ENCODE results near the gene GNAT2.

GNAT2 gene

DNA sequence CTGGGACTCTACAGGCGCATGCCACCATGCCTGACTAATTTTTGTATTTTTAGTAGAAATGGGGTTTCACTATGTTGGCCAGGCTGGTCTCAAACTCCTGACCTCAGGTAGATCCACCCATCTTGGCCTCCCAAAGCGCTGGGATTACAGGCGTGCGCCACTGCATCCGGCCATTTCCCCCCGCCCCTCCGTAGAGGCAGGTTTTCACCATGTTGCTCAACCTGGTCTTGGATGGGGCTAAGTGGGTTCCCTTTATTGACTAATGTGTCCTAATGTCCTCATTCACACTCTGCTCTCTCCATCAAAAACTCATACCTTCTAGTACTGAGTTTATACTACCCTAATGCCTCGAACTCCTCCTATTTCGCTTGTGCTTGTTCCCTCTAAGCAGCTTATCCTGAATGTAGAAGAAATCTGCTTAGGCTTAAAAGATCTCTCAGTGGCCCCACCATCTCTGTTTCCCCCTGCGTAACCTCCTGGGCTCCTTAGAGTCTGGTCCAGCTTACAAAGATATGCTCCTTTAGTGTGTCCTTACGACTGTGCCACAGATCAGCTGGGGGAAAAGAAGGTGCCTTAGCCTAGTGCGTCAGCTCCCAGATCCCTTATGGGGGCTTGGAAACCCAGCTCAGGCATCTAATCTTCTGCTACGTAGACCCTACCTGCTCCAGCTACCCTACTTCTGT lies 8.0 kb downstream of the GNAT2 start:
- Mint-ChIP-seq H3K27me3 (no peaks in the 10 kb centered on the region), H3K4me1 (peaks cover 8% of the 10 kb centered on the region), H3K27ac (peak overlapping the region in 1 of 2 donors; percentile 6)

DNA sequence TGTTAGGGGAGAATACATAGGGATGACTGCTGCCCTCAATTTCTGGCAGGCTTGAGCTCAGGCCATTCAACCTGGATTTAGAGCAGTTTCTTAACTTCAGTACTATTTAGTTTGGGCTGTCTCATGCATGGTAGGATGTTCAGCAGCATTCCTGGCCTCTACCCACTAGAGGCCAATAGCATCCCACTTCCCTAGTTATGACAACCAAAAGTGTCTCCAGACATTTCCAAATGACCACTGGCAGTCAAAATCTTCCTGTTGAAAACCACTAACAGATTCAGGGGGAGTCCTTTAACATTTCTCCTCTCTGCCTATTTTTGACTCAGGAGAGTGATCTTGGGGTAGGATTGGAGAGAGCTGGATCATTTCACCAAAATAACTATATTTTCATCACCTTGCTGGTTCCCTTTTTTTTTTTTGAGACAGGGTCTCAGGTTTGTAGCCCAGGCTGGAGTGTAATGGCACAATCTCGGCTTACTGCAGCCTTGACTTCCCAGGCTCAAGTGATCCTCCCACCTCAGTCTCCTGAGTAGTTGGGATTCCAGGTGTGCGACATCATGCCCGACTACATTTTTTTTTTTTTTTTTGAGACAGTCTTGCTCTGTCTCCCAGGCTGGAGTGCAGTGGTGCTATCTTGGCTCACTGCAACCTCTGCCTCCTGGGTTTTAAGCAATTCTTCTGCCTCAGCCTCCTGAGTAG lies 8.7 kb downstream of the GNAT2 start:
- H3K9me3 Mint-ChIP-seq: no peaks in the 10 kb centered on the region
- DNase-seq (no peak), ATAC-seq (no peak)
- H3K27ac Mint-ChIP-seq: no peak overlapping the region
- H3K4me3 Mint-ChIP-seq: no peak overlapping the region
- H3K27me3 Mint-ChIP-seq: no peaks in the 10 kb centered on the region
- H3K4me1 Mint-ChIP-seq: peaks cover 1% of the 10 kb centered on the region

More for the DNA sequence above, 8.0 kb downstream of the GNAT2 start:
- DNase-seq (no peak), ATAC-seq (no peak)
- H3K9me3 Mint-ChIP-seq: no peaks in the 10 kb centered on the region
- H3K4me3 Mint-ChIP-seq: no peak overlapping the region

DNA sequence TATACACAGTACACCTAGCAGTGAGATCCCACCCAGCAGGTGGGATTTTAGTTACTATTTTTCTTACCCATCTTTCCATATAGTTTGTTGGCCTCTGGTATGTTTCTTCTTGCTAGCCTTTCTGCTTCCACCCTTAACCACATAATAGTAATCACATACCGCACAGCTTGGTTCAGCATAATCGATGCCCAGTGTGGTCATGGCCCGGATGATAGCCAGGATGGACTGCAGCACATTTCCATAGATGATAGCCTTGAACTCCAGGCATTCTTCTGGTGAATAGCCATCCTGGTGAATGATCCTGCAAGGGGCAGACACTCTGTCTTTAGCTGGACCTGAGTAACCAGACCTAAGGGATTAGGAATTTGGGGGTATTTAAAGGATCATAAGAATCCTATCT lies 9.5 kb downstream of the GNAT2 start:
- H3K27me3 Mint-ChIP-seq: no peaks in the 10 kb centered on the region
- H3K4me3 Mint-ChIP-seq: no peak overlapping the region
- ATAC-seq (no peak), DNase-seq (no peak)
- H3K9me3 Mint-ChIP-seq: no peaks in the 10 kb centered on the region
- peak overlapping the region in 1 of 2 donors; percentile 50 for H3K27ac Mint-ChIP-seq
- H3K4me1 Mint-ChIP-seq: no peaks in the 10 kb centered on the region

DNA sequence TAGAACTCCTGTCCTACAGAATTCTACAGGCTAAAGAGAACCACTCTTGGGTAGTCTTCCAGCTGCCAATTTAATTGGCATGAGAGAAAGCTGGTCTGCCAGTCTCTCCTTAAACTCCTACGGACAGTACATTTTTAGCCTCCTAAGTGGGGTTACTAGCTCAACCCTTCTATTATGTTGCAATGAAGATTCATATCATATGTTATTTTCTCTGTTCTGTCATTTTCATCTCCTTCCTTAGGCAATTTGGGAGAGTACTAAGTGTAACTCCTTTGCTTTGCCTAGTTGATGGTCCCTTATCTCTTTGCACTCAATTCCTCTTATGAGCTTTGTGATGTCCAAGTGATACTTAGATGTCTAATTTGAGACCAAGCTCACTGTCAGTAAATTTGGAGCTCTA lies 14.0 kb downstream of the GNAT2 start:
- Mint-ChIP-seq H3K27me3 (no peaks in the 10 kb centered on the region), H3K4me1 (peaks cover 15% of the 10 kb centered on the region), H3K27ac (no peak overlapping the region), H3K9me3 (no peaks in the 10 kb centered on the region), H3K4me3 (no peak overlapping the region)
- ATAC-seq: no peak
- no peak for DNase-seq

DNA sequence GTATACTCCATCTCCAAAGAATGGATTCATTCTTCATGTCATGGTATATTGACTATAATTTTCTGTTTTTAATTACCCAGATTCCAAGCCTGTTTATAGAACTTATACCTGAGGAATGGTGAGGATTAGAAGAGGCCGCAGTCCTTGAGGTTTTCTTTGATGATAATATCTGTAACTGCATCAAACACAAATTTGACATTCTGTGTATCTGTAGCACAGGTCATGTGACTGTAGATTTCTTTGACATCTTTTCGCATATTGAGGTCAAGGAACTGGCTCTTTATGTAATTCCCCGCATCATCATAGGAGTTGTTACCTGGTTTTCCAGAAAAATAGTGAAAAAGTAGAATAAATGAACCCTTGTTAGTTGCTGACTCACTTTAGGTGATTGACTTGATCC lies 16.2 kb downstream of the GNAT2 start:
- no peaks in the 10 kb centered on the region for H3K27me3 Mint-ChIP-seq
- no peak overlapping the region for H3K4me3 Mint-ChIP-seq
- no peak for ATAC-seq
- H3K9me3 Mint-ChIP-seq: no peaks in the 10 kb centered on the region
- peaks cover 15% of the 10 kb centered on the region for H3K4me1 Mint-ChIP-seq
- DNase-seq: no peak
- no peak overlapping the region for H3K27ac Mint-ChIP-seq

DNA sequence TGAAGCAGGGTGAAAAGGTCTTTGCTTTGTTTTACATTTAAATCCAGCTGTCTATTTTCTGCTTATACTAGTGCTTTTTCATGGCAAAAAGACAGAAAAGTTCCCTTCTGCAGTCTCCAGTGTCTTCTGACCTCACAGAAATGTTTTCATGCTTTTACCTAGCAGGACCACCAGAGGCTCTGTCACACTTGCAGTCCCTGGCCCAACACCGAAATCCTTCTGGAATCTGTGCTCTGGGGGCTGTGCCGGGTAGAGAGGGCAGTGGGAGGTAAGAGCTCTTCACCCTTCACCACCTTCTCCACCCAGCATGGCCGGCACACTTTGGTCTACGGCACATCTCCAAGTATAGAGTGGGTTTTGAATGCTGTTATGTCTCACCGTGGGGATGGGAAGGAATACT lies 20.8 kb downstream of the GNAT2 start:
- DNase-seq (no peak), ATAC-seq (no peak)
- Mint-ChIP-seq H3K4me1 (peaks cover 15% of the 10 kb centered on the region), H3K27me3 (no peaks in the 10 kb centered on the region), H3K27ac (no peak overlapping the region), H3K9me3 (no peaks in the 10 kb centered on the region), H3K4me3 (no peak overlapping the region)

DNA sequence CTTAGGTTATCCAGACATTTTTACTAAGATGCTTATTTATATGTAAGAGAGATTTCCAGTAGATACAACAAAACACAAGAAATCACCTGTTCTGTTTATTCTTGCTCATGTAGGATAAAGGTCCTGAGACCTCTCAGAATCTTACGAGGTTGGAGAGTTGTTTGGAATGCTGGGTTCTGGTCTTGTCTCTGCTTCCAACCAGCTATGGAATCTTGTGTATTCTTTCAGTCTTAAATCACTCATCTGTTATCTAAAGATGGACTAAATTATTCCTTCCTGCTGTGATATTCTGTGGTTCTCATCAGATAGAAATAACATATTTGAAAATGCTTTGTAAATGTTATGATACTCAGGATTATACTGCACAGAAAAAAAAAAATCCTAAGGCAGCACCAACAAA lies 21.3 kb downstream of the GNAT2 start:
- DNase-seq: no peak

DNA sequence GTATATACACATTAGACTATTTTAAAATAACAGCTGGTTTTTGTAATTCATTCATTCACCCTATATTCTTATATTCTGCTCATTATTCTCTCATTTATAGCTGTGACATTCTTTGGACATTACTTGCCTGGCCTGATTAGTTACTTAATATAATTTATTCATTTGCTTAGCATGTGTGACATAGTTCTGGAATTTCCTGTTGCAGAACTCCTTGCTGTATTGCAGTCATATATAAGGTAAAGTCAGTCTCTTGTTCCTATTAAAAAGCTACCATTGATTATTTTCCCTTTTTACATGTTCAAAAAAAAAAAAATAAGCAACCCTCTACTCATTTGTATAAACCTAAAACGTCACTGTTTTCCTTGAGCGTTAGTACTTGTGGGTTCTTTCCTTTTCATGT lies 23.9 kb downstream of the GNAT2 start:
- Mint-ChIP-seq H3K9me3 (no peaks in the 10 kb centered on the region), H3K4me1 (no peaks in the 10 kb centered on the region)

More for the DNA sequence above, 21.3 kb downstream of the GNAT2 start:
- Mint-ChIP-seq H3K4me3 (no peak overlapping the region), H3K4me1 (peaks cover 11% of the 10 kb centered on the region), H3K27me3 (no peaks in the 10 kb centered on the region), H3K9me3 (no peaks in the 10 kb centered on the region), H3K27ac (no peak overlapping the region)
- ATAC-seq: no peak

DNA sequence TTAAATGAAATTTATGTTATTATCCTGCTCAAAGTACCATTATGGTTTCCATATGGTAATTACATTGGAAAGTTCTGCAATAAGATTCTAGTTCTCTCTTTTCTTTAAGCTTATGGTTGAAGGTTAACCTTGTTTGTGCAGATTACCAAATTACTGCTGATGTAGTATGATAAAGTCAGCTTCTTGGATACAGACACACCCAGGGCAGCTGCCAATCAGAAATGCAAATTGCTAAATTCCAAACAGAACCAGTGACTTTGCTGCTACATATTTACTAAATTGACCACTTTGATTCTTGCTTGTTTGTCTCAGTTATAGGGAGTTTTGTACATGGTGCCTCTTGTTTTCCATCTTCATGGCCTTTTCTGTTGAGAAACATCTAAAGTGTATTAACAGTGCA lies 26.5 kb downstream of the GNAT2 start:
- no peak for ATAC-seq
- no peak for DNase-seq
- H3K27ac Mint-ChIP-seq: no peak overlapping the region
- H3K27me3 Mint-ChIP-seq: no peaks in the 10 kb centered on the region
- no peak overlapping the region for H3K4me3 Mint-ChIP-seq
- no peaks in the 10 kb centered on the region for H3K9me3 Mint-ChIP-seq
- no peaks in the 10 kb centered on the region for H3K4me1 Mint-ChIP-seq

More for the DNA sequence above, 23.9 kb downstream of the GNAT2 start:
- DNase-seq: no peak
- Mint-ChIP-seq H3K4me3 (no peak overlapping the region), H3K27ac (peak overlapping the region in 1 of 2 donors; percentile 26), H3K27me3 (no peaks in the 10 kb centered on the region)
- ATAC-seq: no peak

DNA sequence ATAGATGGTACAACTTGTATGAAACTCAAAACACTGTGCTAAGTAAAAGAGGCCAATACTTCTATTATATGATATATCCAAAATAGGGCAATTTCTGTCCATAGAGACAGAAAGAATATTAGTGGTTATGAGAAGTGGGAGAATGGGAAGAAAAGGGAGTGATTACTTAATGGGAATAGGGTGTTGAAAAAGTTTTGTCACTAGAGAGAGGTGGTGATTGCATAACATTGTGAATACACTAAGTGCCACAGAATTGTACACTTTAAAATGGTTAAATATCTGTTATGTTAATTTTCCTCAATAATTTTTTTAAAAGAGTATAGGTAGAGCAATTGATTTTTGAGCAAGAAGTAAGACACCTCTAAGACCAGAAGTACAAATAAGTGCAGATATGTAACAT lies 29.7 kb downstream of the GNAT2 start:
- no peak overlapping the region for H3K4me3 Mint-ChIP-seq
- peak overlapping the region in 1 of 2 donors; percentile 7 for H3K27ac Mint-ChIP-seq
- no peaks in the 10 kb centered on the region for H3K9me3 Mint-ChIP-seq
- H3K4me1 Mint-ChIP-seq: no peaks in the 10 kb centered on the region
- DNase-seq: no peak
- H3K27me3 Mint-ChIP-seq: no peaks in the 10 kb centered on the region
- no peak for ATAC-seq

DNA sequence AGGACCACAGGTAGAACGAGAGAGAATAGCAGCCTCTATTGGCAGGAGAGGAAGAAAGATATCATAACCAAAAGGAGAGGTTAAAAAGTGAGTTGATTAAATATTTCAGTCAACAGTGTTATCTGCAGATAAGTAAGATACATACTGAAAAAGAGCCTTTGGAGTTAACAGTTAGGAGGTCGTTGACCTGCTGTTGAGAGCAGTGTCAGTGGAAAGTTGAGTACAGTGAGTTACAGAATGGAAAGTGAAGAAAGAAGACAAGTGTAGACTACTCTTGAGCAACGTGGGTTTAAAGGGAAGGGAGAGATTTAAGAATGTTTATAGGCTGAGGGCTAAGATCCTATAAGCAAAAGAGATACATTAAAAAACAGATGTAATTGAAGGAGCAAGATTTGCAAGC lies 30.2 kb downstream of the GNAT2 start:
- ATAC-seq: no peak
- peak overlapping the region in 1 of 2 donors; percentile 7 for H3K27ac Mint-ChIP-seq
- no peak for DNase-seq
- no peaks in the 10 kb centered on the region for H3K27me3 Mint-ChIP-seq
- no peak overlapping the region for H3K4me3 Mint-ChIP-seq
- H3K9me3 Mint-ChIP-seq: no peaks in the 10 kb centered on the region
- H3K4me1 Mint-ChIP-seq: no peaks in the 10 kb centered on the region

DNA sequence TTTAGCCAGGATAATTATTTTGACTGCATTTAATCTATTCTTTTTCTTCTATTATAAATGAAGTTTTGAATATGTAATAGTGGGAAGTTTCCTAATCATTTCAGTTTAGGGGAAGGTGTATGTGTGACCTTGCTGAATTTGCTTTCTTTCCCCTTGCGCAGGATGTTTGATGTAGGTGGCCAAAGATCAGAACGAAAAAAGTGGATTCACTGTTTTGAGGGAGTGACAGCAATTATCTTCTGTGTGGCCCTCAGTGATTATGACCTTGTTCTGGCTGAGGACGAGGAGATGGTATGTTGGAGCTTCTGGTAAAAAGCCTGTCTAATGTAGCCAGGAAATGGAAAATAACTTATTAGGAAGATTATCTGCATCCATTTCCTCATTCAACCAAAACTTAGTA lies 33.4 kb downstream of the GNAT2 start:
- ATAC-seq: no peak
- DNase-seq: no peak
- no peak overlapping the region for H3K27ac Mint-ChIP-seq
- no peak overlapping the region for H3K4me3 Mint-ChIP-seq
- H3K4me1 Mint-ChIP-seq: no peaks in the 10 kb centered on the region
- no peaks in the 10 kb centered on the region for H3K27me3 Mint-ChIP-seq
- H3K9me3 Mint-ChIP-seq: no peaks in the 10 kb centered on the region

DNA sequence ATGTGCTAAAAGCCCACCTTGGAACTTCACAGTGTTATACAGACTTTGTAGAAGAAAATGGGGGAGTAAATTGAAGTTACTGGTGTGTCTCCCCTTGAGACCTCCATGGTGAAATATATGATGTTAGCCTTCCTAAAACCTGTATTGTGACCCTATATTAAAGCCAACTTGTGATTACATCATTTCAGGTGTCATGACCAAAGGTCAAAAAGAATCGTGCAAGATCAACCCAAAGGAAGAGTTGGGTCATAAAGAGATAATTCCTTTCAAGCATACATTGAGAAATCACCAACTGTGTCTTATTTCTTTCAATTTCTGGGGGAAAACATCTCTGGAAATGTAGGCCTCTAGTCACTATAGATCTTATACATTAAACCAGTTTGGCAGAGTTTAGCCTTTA lies 34.6 kb downstream of the GNAT2 start:
- H3K27me3 Mint-ChIP-seq: no peaks in the 10 kb centered on the region
- ATAC-seq: no peak
- no peaks in the 10 kb centered on the region for H3K9me3 Mint-ChIP-seq
- no peak overlapping the region for H3K4me3 Mint-ChIP-seq
- H3K4me1 Mint-ChIP-seq: no peaks in the 10 kb centered on the region
- DNase-seq: no peak
- H3K27ac Mint-ChIP-seq: peak overlapping the region in 1 of 2 donors; percentile 36

DNA sequence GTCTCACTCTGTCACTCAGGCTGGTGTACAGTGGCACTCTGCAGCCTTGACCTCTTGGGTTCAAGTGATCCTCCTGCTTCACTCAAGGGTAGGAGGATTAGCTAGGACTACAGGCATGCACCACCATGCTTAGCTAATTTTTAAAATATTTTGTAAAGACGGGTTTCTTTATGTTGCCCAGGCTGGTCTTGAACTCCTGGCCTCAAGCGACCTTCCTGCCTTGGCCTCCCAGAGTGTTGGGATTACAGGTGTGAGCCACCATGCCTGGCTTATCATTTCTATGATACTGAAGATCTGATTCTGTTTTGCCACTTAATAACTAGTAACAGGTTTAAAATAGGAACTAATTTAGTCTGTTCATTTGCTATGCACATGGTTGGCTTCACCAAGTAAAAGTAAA lies 37.4 kb downstream of the GNAT2 start:
- no peak for ATAC-seq
- H3K27me3 Mint-ChIP-seq: no peaks in the 10 kb centered on the region
- DNase-seq: no peak
- no peak overlapping the region for H3K4me3 Mint-ChIP-seq
- peak overlapping the region; percentile 42 to 72 for H3K27ac Mint-ChIP-seq
- no peaks in the 10 kb centered on the region for H3K9me3 Mint-ChIP-seq
- H3K4me1 Mint-ChIP-seq: no peaks in the 10 kb centered on the region

DNA sequence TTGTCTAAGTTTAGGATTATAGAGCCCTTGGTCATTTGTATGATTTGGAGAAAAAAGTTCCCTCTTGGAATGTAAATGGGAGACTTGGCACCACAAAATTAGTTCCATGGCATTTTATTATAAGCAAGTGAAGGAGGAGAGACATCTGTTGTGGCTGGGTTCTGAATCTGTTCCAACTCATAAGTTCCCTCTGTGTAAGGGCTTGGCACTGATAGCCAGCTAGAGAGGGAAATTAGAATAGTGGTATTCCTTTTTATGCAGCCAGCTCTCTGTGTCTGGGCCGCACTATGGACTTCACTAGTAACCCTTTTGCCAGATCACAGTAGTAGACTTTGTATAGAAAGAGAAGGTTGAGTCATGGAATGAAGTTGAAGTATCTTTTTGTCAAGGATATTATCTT lies 39.9 kb downstream of the GNAT2 start:
- ATAC-seq: no peak
- no peaks in the 10 kb centered on the region for H3K4me1 Mint-ChIP-seq
- H3K9me3 Mint-ChIP-seq: no peaks in the 10 kb centered on the region
- H3K27ac Mint-ChIP-seq: no peak overlapping the region
- H3K27me3 Mint-ChIP-seq: no peaks in the 10 kb centered on the region
- DNase-seq: no peak
- no peak overlapping the region for H3K4me3 Mint-ChIP-seq

DNA sequence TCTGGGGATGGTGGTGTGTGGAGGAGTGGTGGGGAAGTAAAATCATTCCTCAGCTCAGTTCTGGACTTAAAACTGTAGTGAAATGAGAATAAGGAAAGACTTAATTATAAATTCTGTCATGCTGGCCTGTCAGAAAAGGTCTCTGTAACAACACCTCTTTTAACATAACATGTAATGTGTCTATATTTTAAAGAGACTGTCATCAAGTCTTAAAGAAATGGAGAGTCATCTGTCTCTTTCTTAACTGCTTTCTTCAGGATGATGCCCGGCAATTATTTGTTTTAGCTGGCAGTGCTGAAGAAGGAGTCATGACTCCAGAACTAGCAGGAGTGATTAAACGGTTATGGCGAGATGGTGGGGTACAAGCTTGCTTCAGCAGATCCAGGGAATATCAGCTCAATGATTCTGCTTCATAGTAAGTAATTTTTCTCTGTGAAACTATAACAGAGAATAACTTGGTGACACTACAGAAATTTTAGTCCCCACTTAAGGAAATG lies 40.4 kb downstream of the GNAT2 start:
- Mint-ChIP-seq H3K4me3 (no peak overlapping the region), H3K4me1 (no peaks in the 10 kb centered on the region), H3K9me3 (no peaks in the 10 kb centered on the region), H3K27ac (no peak overlapping the region), H3K27me3 (no peaks in the 10 kb centered on the region)
- ATAC-seq (no peak), DNase-seq (no peak)
